ENCODE data around the gene KAZN.

DNA sequence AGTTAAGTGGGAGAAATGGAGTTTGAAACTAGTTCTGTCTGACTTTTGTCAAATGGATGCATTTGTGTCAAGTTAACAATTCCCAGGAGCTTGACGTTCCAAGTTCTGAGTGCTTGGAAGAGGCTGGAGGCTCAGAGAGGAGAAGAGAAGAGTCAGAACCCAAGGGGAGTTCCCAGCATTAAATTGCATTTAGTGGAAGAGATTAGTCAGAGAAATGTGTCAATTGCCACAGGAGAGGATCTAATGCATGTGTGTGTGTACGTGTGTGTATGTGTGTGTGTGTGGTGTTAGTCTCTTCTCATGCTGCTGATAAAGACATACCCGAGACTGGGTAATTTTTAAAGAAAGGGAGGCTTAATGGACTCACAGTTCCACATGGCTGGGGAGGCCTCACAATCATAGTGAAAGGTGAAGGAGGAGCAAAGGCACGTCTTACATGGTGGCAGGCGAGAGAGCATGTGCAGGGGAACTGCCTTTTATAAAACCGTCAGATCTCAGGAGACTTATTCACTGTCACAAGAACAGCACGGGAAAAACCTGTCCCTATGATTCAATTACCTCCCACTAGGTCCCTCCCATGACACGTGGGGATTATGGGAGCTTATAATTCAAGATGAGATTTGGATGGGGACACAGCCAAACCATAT lies 453.5 kb downstream of the KAZN start:
- TF ChIP-seq, protein P1, sequence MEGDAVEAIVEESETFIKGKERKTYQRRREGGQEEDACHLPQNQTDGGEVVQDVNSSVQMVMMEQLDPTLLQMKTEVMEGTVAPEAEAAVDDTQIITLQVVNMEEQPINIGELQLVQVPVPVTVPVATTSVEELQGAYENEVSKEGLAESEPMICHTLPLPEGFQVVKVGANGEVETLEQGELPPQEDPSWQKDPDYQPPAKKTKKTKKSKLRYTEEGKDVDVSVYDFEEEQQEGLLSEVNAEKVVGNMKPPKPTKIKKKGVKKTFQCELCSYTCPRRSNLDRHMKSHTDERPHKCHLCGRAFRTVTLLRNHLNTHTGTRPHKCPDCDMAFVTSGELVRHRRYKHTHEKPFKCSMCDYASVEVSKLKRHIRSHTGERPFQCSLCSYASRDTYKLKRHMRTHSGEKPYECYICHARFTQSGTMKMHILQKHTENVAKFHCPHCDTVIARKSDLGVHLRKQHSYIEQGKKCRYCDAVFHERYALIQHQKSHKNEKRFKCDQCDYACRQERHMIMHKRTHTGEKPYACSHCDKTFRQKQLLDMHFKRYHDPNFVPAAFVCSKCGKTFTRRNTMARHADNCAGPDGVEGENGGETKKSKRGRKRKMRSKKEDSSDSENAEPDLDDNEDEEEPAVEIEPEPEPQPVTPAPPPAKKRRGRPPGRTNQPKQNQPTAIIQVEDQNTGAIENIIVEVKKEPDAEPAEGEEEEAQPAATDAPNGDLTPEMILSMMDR (IDR thresholded peaks at IDR 0.05; ENCODE audit: poor library complexity, severe bottlenecking): no peak
- TF ChIP-seq POLR2AphosphoS5 (IDR thresholded peaks at IDR 0.05) (peak; percentile 8), EZH2 (IDR thresholded peaks at IDR 0.05; ENCODE audit: borderline replicate concordance, insufficient read depth, low read length, poor library complexity, severe bottlenecking) (no peak), SMC3 (conservative IDR thresholded peaks at IDR 0.05; ENCODE audit: poor library complexity) (no peak), RAD21 (conservative IDR thresholded peaks at IDR 0.05) (no peak), MXI1 (conservative IDR thresholded peaks at IDR 0.05; ENCODE audit: poor library complexity, severe bottlenecking) (no peak)
- TF ChIP-seq, protein P2, sequence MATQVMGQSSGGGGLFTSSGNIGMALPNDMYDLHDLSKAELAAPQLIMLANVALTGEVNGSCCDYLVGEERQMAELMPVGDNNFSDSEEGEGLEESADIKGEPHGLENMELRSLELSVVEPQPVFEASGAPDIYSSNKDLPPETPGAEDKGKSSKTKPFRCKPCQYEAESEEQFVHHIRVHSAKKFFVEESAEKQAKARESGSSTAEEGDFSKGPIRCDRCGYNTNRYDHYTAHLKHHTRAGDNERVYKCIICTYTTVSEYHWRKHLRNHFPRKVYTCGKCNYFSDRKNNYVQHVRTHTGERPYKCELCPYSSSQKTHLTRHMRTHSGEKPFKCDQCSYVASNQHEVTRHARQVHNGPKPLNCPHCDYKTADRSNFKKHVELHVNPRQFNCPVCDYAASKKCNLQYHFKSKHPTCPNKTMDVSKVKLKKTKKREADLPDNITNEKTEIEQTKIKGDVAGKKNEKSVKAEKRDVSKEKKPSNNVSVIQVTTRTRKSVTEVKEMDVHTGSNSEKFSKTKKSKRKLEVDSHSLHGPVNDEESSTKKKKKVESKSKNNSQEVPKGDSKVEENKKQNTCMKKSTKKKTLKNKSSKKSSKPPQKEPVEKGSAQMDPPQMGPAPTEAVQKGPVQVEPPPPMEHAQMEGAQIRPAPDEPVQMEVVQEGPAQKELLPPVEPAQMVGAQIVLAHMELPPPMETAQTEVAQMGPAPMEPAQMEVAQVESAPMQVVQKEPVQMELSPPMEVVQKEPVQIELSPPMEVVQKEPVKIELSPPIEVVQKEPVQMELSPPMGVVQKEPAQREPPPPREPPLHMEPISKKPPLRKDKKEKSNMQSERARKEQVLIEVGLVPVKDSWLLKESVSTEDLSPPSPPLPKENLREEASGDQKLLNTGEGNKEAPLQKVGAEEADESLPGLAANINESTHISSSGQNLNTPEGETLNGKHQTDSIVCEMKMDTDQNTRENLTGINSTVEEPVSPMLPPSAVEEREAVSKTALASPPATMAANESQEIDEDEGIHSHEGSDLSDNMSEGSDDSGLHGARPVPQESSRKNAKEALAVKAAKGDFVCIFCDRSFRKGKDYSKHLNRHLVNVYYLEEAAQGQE (IDR thresholded peaks at IDR 0.05; ENCODE audit: borderline replicate concordance): no peak
